Stimulated activated CD4-positive, alpha-beta T cell treated with anti-CD3 and anti-CD28 coated beads, Interleukin-2, amount 100 ng/mL, for 48 hours (primary cell): ENCODE results near the gene CHURC1.
"Not testable (repeated sequence)": the region's sequence is repeated elsewhere in the genome, so short reads cannot be mapped to it uniquely, and the experiment has no call there.

Experiments used
- DNase-seq, 2 donors: peaks; one replicate each; pipeline ENCODE4 v3.0.0-alpha.2; 2020

Gene CHURC1

DNA sequence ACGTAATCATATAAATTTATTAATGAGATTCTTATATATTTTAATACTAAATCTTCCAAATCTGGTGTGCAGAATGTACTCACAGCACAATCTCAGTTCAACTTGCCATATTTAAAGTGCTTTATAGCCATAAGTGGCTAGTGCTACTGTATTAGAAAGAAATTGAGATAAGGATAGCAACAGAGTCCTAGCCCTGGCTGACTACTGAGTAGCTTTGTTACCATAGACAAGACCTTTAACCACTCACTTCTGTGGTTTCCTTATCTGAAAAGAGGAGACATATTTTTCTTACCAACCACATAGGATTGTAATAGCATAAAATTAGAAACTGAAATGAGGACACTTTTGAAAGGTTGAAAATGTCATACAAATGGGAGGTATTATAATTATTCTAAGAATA is 2.0 kb upstream of the CHURC1 start:
- no peak for DNase-seq

GRCh38 chr14:64913477-64913876 is 778 bp upstream of the CHURC1 start:
- DNase-seq, result not testable (repeated sequence)

- DNase-seq, result no peak
These were observed 772 bp downstream of the CHURC1 start for GRCh38 chr14:64915029-64915424.

GRCh38 chr14:64915797-64916196 is 1.5 kb downstream of the CHURC1 start:
- DNase-seq, result no peak

GRCh38 chr14:64918216-64918615 is 4.0 kb downstream of the CHURC1 start:
- DNase-seq, result no peak

- DNase-seq, result no peak
These were observed 5.0 kb downstream of the CHURC1 start for GRCh38 chr14:64919215-64919614.

- DNase-seq, result no peak
These were observed 5.4 kb downstream of the CHURC1 start for GRCh38 chr14:64919618-64920017.

DNA sequence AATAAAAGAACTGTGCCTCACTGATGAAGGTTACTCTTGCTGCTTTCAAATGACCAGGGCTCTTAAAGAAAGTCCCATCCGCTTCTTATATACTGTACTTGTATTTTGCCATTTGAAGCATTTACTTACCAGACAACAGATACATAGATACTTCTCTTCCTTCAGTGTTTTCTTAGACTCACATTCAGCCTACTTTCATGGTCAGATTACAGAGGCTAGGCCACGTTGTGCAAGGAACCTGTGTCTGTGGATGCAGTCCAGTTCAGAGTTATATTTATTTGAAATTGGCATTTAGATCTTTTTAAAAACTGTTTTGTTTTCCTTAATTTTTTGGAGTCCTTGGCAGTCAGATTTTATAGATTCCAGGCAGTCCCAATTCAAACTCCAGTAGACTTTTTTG is 6.2 kb downstream of the CHURC1 start:
- DNase-seq, result no peak

- no peak for DNase-seq
These were observed 8.8 kb downstream of the CHURC1 start for GRCh38 chr14:64923015-64923414.

DNA sequence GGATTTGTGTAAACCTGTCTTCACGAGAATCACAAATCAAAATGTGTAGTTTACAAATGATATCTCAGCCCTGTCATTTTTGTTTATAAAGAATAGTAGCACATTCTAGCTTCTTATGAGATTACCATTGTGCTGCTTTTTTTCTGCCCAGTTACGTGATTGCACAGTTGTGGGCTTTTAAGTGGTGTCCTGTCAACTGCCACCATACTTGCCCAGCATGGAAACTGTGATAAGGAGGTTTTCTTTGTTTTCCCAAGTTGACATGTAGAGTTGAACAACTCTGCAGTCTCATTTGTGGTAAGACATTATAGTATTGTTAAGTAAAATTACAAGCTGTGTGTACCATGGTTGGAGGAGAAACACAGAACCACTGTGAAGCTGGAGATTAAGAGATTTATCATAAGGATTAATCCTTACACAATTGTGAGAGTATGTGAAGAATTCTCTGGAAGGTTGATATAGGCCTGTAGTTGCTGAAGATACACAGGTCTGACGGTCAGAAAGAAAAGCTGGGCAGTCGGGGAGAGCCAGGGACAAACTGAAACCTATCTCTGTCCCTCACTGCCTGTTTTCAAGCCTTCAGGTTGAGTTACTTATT is 12.2 kb downstream of the CHURC1 start:
- DNase-seq, result no peak

GRCh38 chr14:64927031-64927430 is 12.8 kb downstream of the CHURC1 start:
- DNase-seq, result no peak

- DNase-seq, result no peak
These were observed 14.2 kb downstream of the CHURC1 start for GRCh38 chr14:64928239-64929013.

DNA sequence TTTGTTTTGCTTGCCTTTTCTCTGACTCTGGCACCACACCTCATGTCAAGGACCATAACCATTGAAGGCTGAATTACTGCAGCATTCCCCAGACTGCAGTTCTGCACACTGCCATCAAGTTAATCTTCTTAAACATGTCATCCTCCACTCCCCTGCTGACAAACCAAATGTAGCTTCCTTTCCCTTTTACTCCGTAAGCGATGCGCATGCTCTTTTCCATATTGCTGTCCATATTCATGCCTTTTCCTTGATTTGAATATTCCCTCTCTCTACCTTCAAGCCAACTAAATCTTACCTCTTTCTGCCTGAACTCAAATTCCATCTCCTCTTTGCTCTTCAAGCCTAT is 14.7 kb downstream of the CHURC1 start:
- DNase-seq, result no peak

DNA sequence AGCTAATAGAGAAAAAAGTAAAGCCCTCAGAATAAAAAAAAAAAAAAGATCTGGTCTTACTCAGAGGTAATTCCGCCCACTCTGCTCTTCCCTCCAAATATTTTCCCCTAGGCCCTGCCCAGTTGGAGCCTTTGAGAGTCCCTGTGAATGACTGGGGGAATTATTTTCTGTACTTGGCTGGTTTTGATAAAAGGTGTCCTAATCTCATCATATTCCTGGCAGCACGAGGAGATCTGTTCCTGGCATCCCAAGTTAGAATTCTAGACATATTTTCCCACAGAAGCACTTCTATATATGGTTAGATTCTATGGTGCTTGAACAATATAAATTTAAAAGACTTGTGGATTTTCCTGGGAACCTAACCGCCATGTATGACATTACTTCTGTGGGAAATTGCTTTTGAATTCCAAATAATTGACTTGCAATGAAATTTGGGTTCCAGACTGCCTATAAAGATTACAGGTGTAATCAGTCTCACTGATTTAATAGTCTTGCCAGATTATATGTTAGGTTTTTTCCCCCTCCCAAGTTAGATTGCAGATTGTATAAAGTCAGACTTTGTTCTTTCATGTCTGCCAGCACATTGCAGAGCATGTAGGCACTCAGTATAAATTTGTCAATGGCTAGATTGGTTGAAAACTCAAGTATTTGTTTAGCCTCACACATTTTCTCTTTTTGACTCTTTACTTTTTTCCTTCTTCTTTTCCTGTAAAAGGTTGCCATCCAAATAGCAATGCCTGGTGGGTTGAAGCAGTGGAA is 16.0 kb downstream of the CHURC1 start:
- DNase-seq, result no peak

DNA sequence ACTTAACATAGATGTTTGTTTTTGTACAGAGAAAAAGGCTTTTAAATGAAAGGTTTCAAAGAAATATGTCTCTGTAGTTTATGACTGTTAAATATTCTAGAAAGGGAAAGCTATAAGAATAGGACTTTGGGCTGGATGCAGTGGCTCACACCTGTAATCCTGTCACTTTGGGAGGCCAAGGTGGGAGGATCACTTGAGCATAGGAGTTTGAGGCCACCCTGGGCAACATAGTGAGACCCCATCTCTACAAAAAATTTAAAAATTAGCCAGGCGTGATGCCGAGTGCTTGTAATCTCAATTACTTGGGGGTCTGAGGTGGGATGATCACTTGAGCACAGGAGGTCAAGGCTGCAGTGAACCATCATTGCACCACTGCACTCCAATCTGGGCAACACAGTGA is 16.9 kb downstream of the CHURC1 start:
- no peak for DNase-seq

- DNase-seq, result no peak
These were observed 18.0 kb downstream of the CHURC1 start for GRCh38 chr14:64932231-64932630.

- DNase-seq, result no peak
These were observed 20.2 kb downstream of the CHURC1 start for GRCh38 chr14:64934338-64934929.

- DNase-seq, result no peak
These were observed 21.3 kb downstream of the CHURC1 start for GRCh38 chr14:64935508-64935907.

DNA sequence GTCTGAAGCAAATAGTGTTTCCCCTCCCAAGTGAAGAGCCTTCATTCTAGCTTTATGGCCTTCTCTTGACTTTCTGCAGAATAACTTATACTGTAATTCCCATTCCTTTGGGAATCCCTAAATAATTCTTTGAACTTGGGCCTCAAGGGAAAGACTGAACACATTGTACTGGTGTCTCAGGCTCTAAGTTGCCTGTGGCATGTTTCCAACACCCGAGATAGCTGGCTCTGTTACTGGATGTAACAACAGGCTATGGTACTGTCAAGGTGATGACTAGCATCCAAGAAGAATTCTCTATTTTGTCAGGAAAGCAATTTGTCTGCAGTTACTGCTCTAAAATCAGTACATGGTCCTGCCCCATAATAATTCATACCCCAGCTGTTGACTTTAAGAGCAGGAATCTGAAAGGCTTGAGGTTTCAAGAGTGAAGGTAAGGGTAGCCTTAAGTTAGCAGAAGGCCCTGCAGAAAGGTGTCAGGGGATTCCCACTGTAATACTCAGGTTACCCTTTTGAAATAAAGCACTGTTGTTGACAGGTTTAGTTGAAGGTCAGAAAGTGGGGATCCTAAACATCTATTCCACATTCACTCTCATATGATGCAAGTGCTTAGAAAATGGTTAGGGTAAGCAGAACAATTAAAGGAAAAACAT is 23.0 kb downstream of the CHURC1 start:
- DNase-seq, result no peak

DNA sequence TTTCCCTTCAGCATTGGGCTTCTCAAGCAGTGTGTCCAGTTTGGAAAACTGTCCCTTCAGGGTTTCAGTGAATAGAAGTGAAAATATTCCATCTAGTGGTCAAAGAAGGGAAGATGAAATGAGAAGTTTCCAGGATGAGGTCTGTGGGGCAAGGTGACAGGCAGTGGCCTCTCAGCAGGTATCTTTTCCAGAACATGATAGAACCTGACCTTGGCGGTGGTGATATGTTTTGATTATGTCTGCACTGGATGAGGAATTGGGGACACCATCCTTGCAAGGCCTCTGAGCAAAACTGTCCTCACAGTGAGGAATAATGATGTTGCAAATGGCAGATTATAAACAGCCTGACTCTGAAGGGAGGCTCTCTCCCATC is 23.6 kb downstream of the CHURC1 start:
- no peak for DNase-seq

- no peak for DNase-seq
These were observed 24.9 kb downstream of the CHURC1 start for GRCh38 chr14:64938972-64939816.

- no peak for DNase-seq
These were observed 25.5 kb downstream of the CHURC1 start for GRCh38 chr14:64939817-64940190.
